Tibial artery (tissue), 4 donors: Measurements from ENCODE around the gene RPL41.

Experiments
- DNase-seq, 2 donors: peaks; one replicate each; pipeline ENCODE4 v3.0.0-alpha.2; 2019
- H3K27ac ChIP-seq, 2 donors: fragments of 200-600 bp; sonication (generic) in 1 of 2; 1 replicate in 1 of 2; 2 replicates in 1 of 2; pipeline ENCODE4 v1.5.1; 2018 to 2019; ENCODE audit warnings: mild to moderate bottlenecking in 1 of 2
- H3K27me3 ChIP-seq, 2 donors: fragments of 200-600 bp; sonication (generic) in 1 of 2; one replicate each; pipeline versions ENCODE4 v1.5.1 to v1.6.0; 2016 to 2019
- H3K36me3 ChIP-seq, 3 donors: fragments of 200-600 bp; sonication (generic) in 2 of 3; one replicate each; pipeline ENCODE4 v1.5.1; 2016 to 2019; ENCODE audit warnings: mild to moderate bottlenecking in 2 of 3
- H3K4me1 ChIP-seq, 4 donors: fragments of 200-600 bp; sonication (generic) in 2 of 4; 1 replicate in 3 of 4; 2 replicates in 1 of 4; pipeline ENCODE4 v1.5.1; 2016 to 2019
- H3K4me3 ChIP-seq, 2 donors: fragments of 200-600 bp; sonication (generic) in 1 of 2; 1 replicate in 1 of 2; 2 replicates in 1 of 2; pipeline ENCODE4 v1.5.1; 2018 to 2019; ENCODE audit warnings: mild to moderate bottlenecking in 2 of 2
- H3K9me3 ChIP-seq, 3 donors: fragments of 200-600 bp; sonication (generic) in 1 of 3; one replicate each; pipeline ENCODE4 v1.5.1; 2016 to 2019
- CTCF ChIP-seq, 2 experiments: fragments of 200-600 bp in 1 of 2; fragments of 450-650 bp in 1 of 2; IDR thresholded peaks; one replicate each; pipeline ENCODE4 v1.5.1; 2017 to 2019; ENCODE audit warnings: antibody characterized with exemption in 2 of 2, mild to moderate bottlenecking in 1 of 2, moderate library complexity in 1 of 2
- intact Hi-C: fragments of 100-400 bp; cut with DNase I; formaldehyde crosslinking; loops from one replicate; pipeline ENCODE4 v1.15.0; 2023; ENCODE audit warnings: low total_unique reads

RPL41 gene

GRCh38 chr12:56087220-56087619, 29.2 kb upstream of the RPL41 start:
- Histone ChIP-seq H3K27me3 (no peaks in the 10 kb centered on the region), H3K36me3 (peaks cover 0 to 7% (median 0%) of the 10 kb centered on the region in 3 donors), H3K9me3 (no peaks in the 10 kb centered on the region), H3K4me3 (no peak overlapping the region), H3K27ac (no peak overlapping the region), H3K4me1 (peaks cover 0 to 3% (median 0%) of the 10 kb centered on the region in 4 donors)
- no peak for DNase-seq
- intact Hi-C loops = no loop called here
- no peak for TF ChIP-seq CTCF (IDR thresholded peaks at IDR 0.05)

- no peak for DNase-seq
- TF ChIP-seq CTCF (IDR thresholded peaks at IDR 0.05) = no peak
- Histone ChIP-seq H3K27ac (no peak overlapping the region), H3K4me3 (no peak overlapping the region), H3K9me3 (no peaks in the 10 kb centered on the region), H3K27me3 (peaks cover 0 to 30% of the 10 kb centered on the region in 2 donors), H3K36me3 (peaks cover 0 to 23% (median 0%) of the 10 kb centered on the region in 3 donors), H3K4me1 (no peaks in the 10 kb centered on the region)
- intact Hi-C loops = no loop called here
Observed at GRCh38 chr12:56097738-56098137, 18.7 kb upstream of the RPL41 start.

- peaks cover 0 to 21% (median 0%) of the 10 kb centered on the region in 3 donors for H3K36me3 ChIP-seq
- no peaks in the 10 kb centered on the region for H3K9me3 ChIP-seq
- no peak overlapping the region for H3K27ac ChIP-seq
- DNase-seq = no peak
- no peak overlapping the region for H3K4me3 ChIP-seq
- peaks cover 0 to 24% of the 10 kb centered on the region in 2 donors for H3K27me3 ChIP-seq
- intact Hi-C loops = no loop called here
- peaks cover 0 to 5% (median 3%) of the 10 kb centered on the region in 4 donors for H3K4me1 ChIP-seq
- no peak for TF ChIP-seq CTCF (IDR thresholded peaks at IDR 0.05)
Observed at GRCh38 chr12:56098592-56098991, 17.8 kb upstream of the RPL41 start.

GRCh38 chr12:56099787-56100186, 16.6 kb upstream of the RPL41 start:
- peaks cover 0 to 7% (median 6%) of the 10 kb centered on the region in 4 donors for H3K4me1 ChIP-seq
- no peak for DNase-seq
- H3K4me3 ChIP-seq = no peak overlapping the region
- no peaks in the 10 kb centered on the region for H3K9me3 ChIP-seq
- H3K27ac ChIP-seq = no peak overlapping the region
- H3K36me3 ChIP-seq = peaks cover 0 to 12% (median 0%) of the 10 kb centered on the region in 3 donors
- H3K27me3 ChIP-seq = peaks cover 0 to 14% of the 10 kb centered on the region in 2 donors
- intact Hi-C loops = loop anchor here (10.0 kb wide), 1 partner anchor 105 kb away; the partner anchor contains the start of gene SUOX
- TF ChIP-seq CTCF (IDR thresholded peaks at IDR 0.05) = no peak

- Histone ChIP-seq H3K27ac (no peak overlapping the region), H3K9me3 (no peaks in the 10 kb centered on the region), H3K27me3 (peaks cover 0 to 7% of the 10 kb centered on the region in 2 donors), H3K4me3 (no peak overlapping the region), H3K4me1 (peaks cover 0 to 18% (median 17%) of the 10 kb centered on the region in 4 donors), H3K36me3 (peaks cover 0 to 12% (median 0%) of the 10 kb centered on the region in 3 donors)
- intact Hi-C loops = loop anchor here (10.0 kb wide), 1 partner anchor 106 kb away; the partner anchor contains the start of gene SUOX
- DNase-seq = no peak
- no peak for TF ChIP-seq CTCF (IDR thresholded peaks at IDR 0.05)
Observed at GRCh38 chr12:56101045-56101444, 15.4 kb upstream of the RPL41 start.
